K562 (cell line): ENCODE data around the gene SLC9A3. TPM values are rescaled to one million over a fixed set of nuclear protein-coding genes. Genes with fewer than 3 reads are reported as not detected.

Experiments used
- ATAC-seq: fragments of 200-7000 bp; cut with Tn5 transposase; 3 replicates; pipeline ENCODE4 v1.9.1; 2020; ENCODE audit warnings: moderate library complexity
- BruUV-seq: library from RNA; stranded (reverse); fragments of 400-500 nt; replicated peaks from 2 replicates; lab custom pipeline; 2021; lab: Mats Ljungman, UMichigan
- CTCF ChIA-PET: fragments of 300-600 bp; formaldehyde crosslinking; extraction: SDS; loops from one replicate; lab custom pipeline; 2021; ENCODE audit warnings: low intra/inter-chr PET ratio; lab: Yijun Ruan, JAX
- POLR2A ChIA-PET: fragments of 300-600, 350-650 bp; sonication (Branson Sonifier 250); formaldehyde crosslinking; extraction: SDS; loops from one replicate; lab custom pipeline; 2021; ENCODE audit warnings: antibody characterized with exemption, inconsistent platforms; lab: Yijun Ruan, JAX
- DNase-seq, 4 experiments: peaks; one replicate each; pipeline versions ENCODE4 v3.0.0 to v3.0.0-alpha.2; 2011 to 2018; ENCODE audit warnings: low spot score in 3 of 4, mixed read lengths in 3 of 4; ENCODE audit errors: extremely low read depth in 1 of 4
- FAIRE-seq: peaks from 2 replicates; lab custom pipeline; 2011; peaks lifted over from hg19 to GRCh38; lab: Jason Lieb, UNC
- H2AFZ ChIP-seq: 2 replicates; pipeline ENCODE4 v1.6.0; 2011; ENCODE audit warnings: low read depth, low read length, control low read depth, inconsistent platforms
- H3K27ac ChIP-seq: fragments of 200-600 bp; 3 replicates; pipeline ENCODE4 v1.8.0; 2011; ENCODE audit warnings: low read depth, mild to moderate bottlenecking, control low read depth, inconsistent platforms, low read length, moderate library complexity, mixed read lengths; ENCODE audit errors: extremely low read depth
- H3K27me3 ChIP-seq, 2 experiments: fragments of 300-600 bp in 1 of 2; 2 replicates in 1 of 2; 3 replicates in 1 of 2; pipeline versions ENCODE4 v1.6.0 to v1.8.0; 2011; ENCODE audit warnings: inconsistent platforms in 2 of 2, low read length in 2 of 2, mild to moderate bottlenecking in 1 of 2, mixed read lengths in 1 of 2, moderate library complexity in 1 of 2; ENCODE audit not compliant: control insufficient read depth in 2 of 2, insufficient read depth in 2 of 2
- H3K36me3 ChIP-seq: fragments of 300-600 bp; 3 replicates; pipeline ENCODE4 v1.8.0; 2011; ENCODE audit warnings: mild to moderate bottlenecking, low read length, inconsistent platforms; ENCODE audit not compliant: control insufficient read depth, insufficient read depth
- H3K4me1 ChIP-seq, 2 experiments: fragments of 200-600 bp in 1 of 2; replicated peaks in 1 of 2; 2 replicates in 1 of 2; 3 replicates in 1 of 2; pipeline versions ENCODE4 v1.5.1 to v1.8.0; 2011; ENCODE audit warnings: inconsistent platforms in 2 of 2, low read length in 2 of 2, mild to moderate bottlenecking in 1 of 2, mixed read lengths in 1 of 2, moderate library complexity in 1 of 2; ENCODE audit not compliant: control insufficient read depth in 2 of 2, insufficient read depth in 2 of 2
- H3K4me2 ChIP-seq: 2 replicates; pipeline ENCODE4 v1.6.1; 2011; ENCODE audit warnings: low read length, control low read depth, inconsistent platforms, mixed read lengths; ENCODE audit not compliant: insufficient read depth
- H3K4me3 ChIP-seq: fragments of 200-600 bp; sonication (generic), shearing (Covaris generic); 2 replicates; pipeline ENCODE4 v1.5.1; 2016; ENCODE audit warnings: control low read depth, inconsistent platforms
- H3K79me2 ChIP-seq: fragments of 200-600 bp; 3 replicates; pipeline ENCODE4 v1.8.0; 2011; ENCODE audit warnings: low read length, inconsistent platforms; ENCODE audit not compliant: control insufficient read depth, insufficient read depth
- H3K9ac ChIP-seq, 2 experiments: 2 replicates each; pipeline versions ENCODE4 v1.6.0 to v1.6.1; 2011; ENCODE audit warnings: low read depth in 2 of 2, low read length in 2 of 2, control low read depth in 1 of 2, inconsistent platforms in 1 of 2, mild to moderate bottlenecking in 1 of 2, mixed read lengths in 1 of 2; ENCODE audit not compliant: insufficient read depth in 1 of 2
- H3K9me1 ChIP-seq: one replicate; pipeline ENCODE4 v1.6.0; 2011; ENCODE audit warnings: inconsistent platforms, mild to moderate bottlenecking, low read length, moderate library complexity; ENCODE audit not compliant: control insufficient read depth, insufficient read depth
- H3K9me3 ChIP-seq: replicated peaks from 2 replicates; pipeline ENCODE4 v1.5.1; 2011; ENCODE audit warnings: low read depth, low read length, inconsistent platforms; ENCODE audit not compliant: control insufficient read depth, insufficient read depth
- H4K20me1 ChIP-seq: replicated peaks from 2 replicates; pipeline ENCODE4 v1.6.1; 2011; ENCODE audit warnings: low read length, inconsistent platforms, mixed read lengths; ENCODE audit not compliant: control insufficient read depth, insufficient read depth
- CBFA2T2 ChIP-seq: fragments of 450-650 bp; conservative IDR thresholded peaks from 2 replicates; pipeline ENCODE4 v1.6.1; 2017; ENCODE audit warnings: mild to moderate bottlenecking
- HLTF ChIP-seq: fragments of 450-650 bp; IDR thresholded peaks from 2 replicates; pipeline ENCODE4 v1.6.1; 2016
- KHSRP ChIP-seq: fragments of 450-650 bp; IDR thresholded peaks from 2 replicates; pipeline ENCODE4 v1.6.1; 2017
- KLF10 ChIP-seq: fragments of 250-450 bp; sonication (Bioruptor Pico); IDR thresholded peaks from 2 replicates; pipeline ENCODE4 v1.6.1; 2021; ENCODE audit warnings: matching md5 sums
- LARP7 ChIP-seq: fragments of 450-650 bp; IDR thresholded peaks from 2 replicates; pipeline ENCODE4 v1.6.1; 2016
- MBD1 ChIP-seq: fragments of 250-450 bp; sonication (Bioruptor Pico); IDR thresholded peaks from 2 replicates; pipeline ENCODE4 v1.8.0; 2022; ENCODE audit warnings: inconsistent platforms
- MYC ChIP-seq, 2 experiments: fragments of 250-450 bp in 1 of 2; sonication (Bioruptor Pico) in 1 of 2; IDR thresholded peaks; 2 replicates each; pipeline versions ENCODE4 v1.5.1 to v1.6.1; 2012 to 2021; ENCODE audit warnings: low read depth in 2 of 2, borderline replicate concordance in 1 of 2, improper control_type of control experiment in 1 of 2, low read length in 1 of 2, mild to moderate bottlenecking in 1 of 2, moderate library complexity in 1 of 2
- RCOR1 ChIP-seq, 2 experiments: IDR thresholded peaks; 2 replicates each; pipeline ENCODE4 v1.6.1; 2012; ENCODE audit warnings: low read depth in 2 of 2, low read length in 2 of 2, borderline replicate concordance in 1 of 2, improper control_type of control experiment in 1 of 2
- STAT5A ChIP-seq: IDR thresholded peaks from 2 replicates; pipeline ENCODE4 v1.6.1; 2012; ENCODE audit warnings: low read length, inconsistent platforms, borderline replicate concordance
- ZNF124 ChIP-seq: sonication (generic); formaldehyde crosslinking; IDR thresholded peaks from 2 replicates; pipeline ENCODE4 v1.8.1; 2022; ENCODE audit warnings: missing genetic modification reagents
- ZNF197 ChIP-seq: fragments of 200-800 bp; sonication (Bioruptor generic); IDR thresholded peaks from 2 replicates; pipeline ENCODE4 v1.6.1; 2016; ENCODE audit warnings: low read depth, missing genetic modification characterization, missing compliant biosample characterization
- ZNF644 ChIP-seq: fragments of 200-800 bp; sonication (Bioruptor generic); IDR thresholded peaks from 2 replicates; pipeline ENCODE4 v1.6.1; 2016; ENCODE audit warnings: low read depth, missing genetic modification characterization, missing compliant biosample characterization
- WGBS: fragments of 100-300 bp; shearing (Covaris generic); methylation state at CpG from one replicate; pipeline ENCODE4 v1.1.6; 2016; ENCODE audit warnings: low coverage, mixed read lengths; ENCODE audit not compliant: insufficient coverage; ENCODE audit errors: missing lambda C conversion rate; 5-methylcytosine and 5-hydroxymethylcytosine counted together
- in situ Hi-C: fragments of 300-500 bp; cut with MboI; formaldehyde crosslinking; loops from 4 replicates; pipeline ENCODE4 v1.15.0; 2018; ENCODE audit warnings: inconsistent platforms, mixed read lengths
- intact Hi-C: fragments of 100-400 bp; cut with micrococcal nuclease; formaldehyde crosslinking; loops from 2 replicates; pipeline ENCODE4 v1.14.2; 2022
- polyA plus RNA-seq, 8 experiments: library from polyadenylated mRNA; depleted of rRNA in 4 of 8; stranded (reverse) in 5 of 8; unstranded in 3 of 8; fragments of >200 nt; fragmentation: Nextera tagmentation in 2 of 8; fragmentation: Illumina TruSeq in 1 of 8; extraction: Ambion mirVana in 2 of 8; extraction: Trizol in 1 of 8; gene quantifications; 2 replicates each; pipeline versions ENCODE4 v1.2.1 to v1.2.3, GENCODE V29; 2011 to 2014; ENCODE audit warnings: inconsistent platforms in 1 of 8, missing spikeins in 1 of 8
- total RNA-seq, 7 experiments: library from RNA; depleted of rRNA in 6 of 7; stranded (reverse); fragments of >200 nt in 6 of 7; fragmentation: Illumina TruSeq in 2 of 7; extraction: Trizol in 2 of 7; gene quantifications; 2 replicates each; pipeline versions ENCODE4 v1.2.1 to v1.2.3, GENCODE V29; 2011 to 2021; ENCODE audit warnings: low replicate concordance in 1 of 7

Gene SLC9A3
- total and polyA plus RNA-seq, 9 of the 15 experiments (the other 6 are each of a cell fraction or from before 2014, with no cell fraction given): 1.5 to 5.8 (median 3.7) TPM; not detected in 2

- no peaks in the 10 kb centered on the region; the same call in 1 of the 2 replicates for H4K20me1 ChIP-seq
- H3K36me3 ChIP-seq: no peaks in the 10 kb centered on the region
- TF ChIP-seq ZNF644 (tag): no peak
- TF ChIP-seq MYC (IDR thresholded peaks at IDR 0.05; ENCODE audit: low read depth, low read length): no peak
- TF ChIP-seq MYC (CRISPR knock-in tag; IDR thresholded peaks at IDR 0.05; ENCODE audit: borderline replicate concordance, low read depth): no peak
- TF ChIP-seq LARP7: no peak
- ATAC-seq (no peak), DNase-seq (no peak), FAIRE-seq (no peak)
- H3K4me2 ChIP-seq: no peak overlapping the region
- in situ Hi-C loops: no loop called here
- WGBS: 40% methylated on average over 8 of the region's 8 CpGs
- H3K9me3 ChIP-seq: no peaks in the 10 kb centered on the region
- ChIA-PET POLR2A (interaction anchor here (0.6 to 1.4 kb wide), 3 partner anchors 11 to 320 kb away, joined by 3 to 6 read pairs (median 4); no protein-coding TSS in a partner anchor), CTCF (no interaction called here)
- H3K4me3 ChIP-seq: no peak overlapping the region
- intact Hi-C loops: loop anchor here (5.0 kb wide), 1 partner anchor 252 kb away; no protein-coding TSS in a partner anchor
- H2AFZ ChIP-seq: no peak overlapping the region
- H3K79me2 ChIP-seq: peaks cover 22% of the 10 kb centered on the region
- no peak overlapping the region for H3K27ac ChIP-seq
- H3K27me3 ChIP-seq: peaks cover 22 to 32% of the 10 kb centered on the region in 2 experiments; a peak in 4 of 5 replicates
- H3K9me1 ChIP-seq: peaks cover 5% of the 10 kb centered on the region
- no TSS peak for BruUV-seq
- H3K4me1 ChIP-seq: peaks cover 15 to 50% of the 10 kb centered on the region in 2 experiments; a peak in 4 of 5 replicates
- no peak overlapping the region for H3K9ac ChIP-seq
Observed at GRCh38 chr5:439181-439580, 85.1 kb downstream of the SLC9A3 start.

- Histone ChIP-seq H3K36me3 (no peaks in the 10 kb centered on the region), H3K27me3 (peaks cover 28 to 39% of the 10 kb centered on the region in 2 experiments), H2AFZ (no peak overlapping the region), H3K9ac (no peak overlapping the region; a peak in 1 of 4 replicates), H3K4me3 (no peak overlapping the region), H3K9me1 (peaks cover 5% of the 10 kb centered on the region), H3K27ac (no peak overlapping the region), H3K4me1 (peaks cover 10 to 50% of the 10 kb centered on the region in 2 experiments; a peak in 4 of 5 replicates), H3K4me2 (no peak overlapping the region), H3K9me3 (no peaks in the 10 kb centered on the region), H3K79me2 (peaks cover 15% of the 10 kb centered on the region), H4K20me1 (no peaks in the 10 kb centered on the region; the same call in 1 of the 2 replicates)
- WGBS: 23% methylated on average over 10 of the region's 14 CpGs
- POLR2A ChIA-PET: interaction anchor here (0.6 to 1.4 kb wide), 3 partner anchors 23 to 320 kb away, joined by 3 to 4 read pairs (median 4); no protein-coding TSS in a partner anchor
- DNase-seq: no peak
- in situ Hi-C loops (no loop called here), intact Hi-C loops (loop anchor here (5.0 kb wide), 1 partner anchor 251 kb away; no protein-coding TSS in a partner anchor)
- no peak for ATAC-seq
- no peak for FAIRE-seq
- BruUV-seq: no TSS peak
- CTCF ChIA-PET: no interaction called here
- TF ChIP-seq ZNF124 (no peak), HLTF (no peak), RCOR1 (IDR thresholded peaks at IDR 0.05; ENCODE audit: borderline replicate concordance in 1 of 2, low read depth in 2 of 2, low read length in 2 of 2) (no peak), KHSRP (no peak), CBFA2T2 (no peak), MBD1 (CRISPR knock-in tag) (no peak), KLF10 (CRISPR knock-in tag) (no peak), STAT5A (no peak), ZNF197 (no peak)
Observed at GRCh38 chr5:438481-438981, 85.7 kb downstream of the SLC9A3 start.
